Stimulated activated CD8-positive, alpha-beta memory T cell treated with anti-CD3 and anti-CD28 coated beads, Interleukin-12 subunit alpha, Interleukin-12 subunit beta, amount 100 ng/mL, for 24 hours (primary cell): ENCODE results near the gene TSPAN14.
"Not testable (repeated sequence)": the region's sequence is repeated elsewhere in the genome, so short reads cannot be mapped to it uniquely, and the experiment has no call there.

ENCODE experiments used
- DNase-seq: peaks from one replicate; pipeline ENCODE4 v3.0.0-alpha.2; 2020; ENCODE audit errors: extremely low read depth

Gene TSPAN14

DNA sequence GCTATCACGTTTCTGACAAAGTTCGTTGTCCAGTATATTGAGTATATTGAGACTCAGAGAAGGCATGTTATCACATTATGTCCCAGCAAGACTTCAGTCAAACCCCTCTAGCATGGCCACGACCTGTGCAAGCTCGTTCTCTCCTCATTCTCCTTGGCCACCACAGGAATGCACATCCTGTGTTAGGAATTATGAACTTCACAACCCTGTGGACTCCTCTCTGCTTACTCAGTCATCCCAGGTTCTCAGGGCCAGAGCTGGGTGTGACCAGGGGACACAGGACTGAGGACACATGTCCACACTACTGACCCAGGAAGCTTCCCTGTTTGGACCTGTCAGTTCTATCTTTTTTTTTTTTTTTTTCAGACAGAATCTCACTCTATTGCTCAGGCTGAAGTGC, 87.9 kb downstream of the TSPAN14 start:
- DNase-seq, result no peak

- DNase-seq, result no peak
These were observed 88.7 kb downstream of the TSPAN14 start for GRCh38 chr10:80542652-80543318.

DNA sequence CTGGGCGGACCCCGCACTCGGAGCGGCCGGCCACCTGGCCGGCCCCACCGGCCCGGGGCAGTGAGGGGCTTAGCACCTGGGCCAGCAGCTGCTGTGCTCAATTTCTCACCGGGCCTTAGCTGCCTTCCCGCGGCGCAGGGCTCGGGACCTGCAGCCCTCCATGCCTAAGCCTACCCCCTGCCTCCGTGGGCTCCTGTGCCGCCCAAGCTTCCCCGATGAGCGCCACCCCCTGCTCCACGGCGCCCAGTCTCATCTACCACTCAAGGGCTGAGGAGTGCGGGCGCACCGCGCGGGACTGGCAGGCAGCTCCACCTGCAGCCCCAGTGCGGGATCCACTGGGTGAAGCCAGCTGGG, 89.2 kb downstream of the TSPAN14 start:
- DNase-seq, result not testable (repeated sequence)

DNA sequence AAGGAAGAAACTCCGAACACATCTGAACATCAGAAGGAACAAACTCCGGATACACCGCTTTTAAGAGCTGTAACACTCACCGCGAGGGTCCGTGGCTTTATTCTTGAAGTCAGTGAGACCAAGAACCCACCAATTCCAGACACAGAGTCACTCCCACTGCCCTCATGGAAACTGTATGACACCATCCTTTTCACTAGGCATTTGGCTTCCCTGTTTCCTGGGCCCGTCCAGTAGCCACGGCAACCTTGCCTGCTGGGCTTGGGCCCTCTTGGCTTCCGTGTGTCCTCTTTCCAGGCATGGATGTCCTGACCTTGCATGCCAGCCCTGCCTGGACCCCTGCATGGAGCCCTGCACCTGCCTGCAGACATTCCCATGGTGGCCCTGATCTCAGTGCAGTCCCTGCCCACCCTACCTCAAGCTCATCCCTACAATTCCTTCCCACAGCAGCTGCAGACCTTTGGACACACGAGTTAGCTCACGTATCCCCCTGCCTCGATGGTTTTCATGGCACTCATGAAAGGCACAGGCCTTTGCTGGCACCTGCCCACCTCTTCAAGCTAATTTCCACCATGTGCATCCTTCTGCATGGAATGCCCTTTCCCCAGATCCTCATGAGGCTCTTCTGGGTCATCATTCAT, 90.3 kb downstream of the TSPAN14 start:
- no peak for DNase-seq

DNA sequence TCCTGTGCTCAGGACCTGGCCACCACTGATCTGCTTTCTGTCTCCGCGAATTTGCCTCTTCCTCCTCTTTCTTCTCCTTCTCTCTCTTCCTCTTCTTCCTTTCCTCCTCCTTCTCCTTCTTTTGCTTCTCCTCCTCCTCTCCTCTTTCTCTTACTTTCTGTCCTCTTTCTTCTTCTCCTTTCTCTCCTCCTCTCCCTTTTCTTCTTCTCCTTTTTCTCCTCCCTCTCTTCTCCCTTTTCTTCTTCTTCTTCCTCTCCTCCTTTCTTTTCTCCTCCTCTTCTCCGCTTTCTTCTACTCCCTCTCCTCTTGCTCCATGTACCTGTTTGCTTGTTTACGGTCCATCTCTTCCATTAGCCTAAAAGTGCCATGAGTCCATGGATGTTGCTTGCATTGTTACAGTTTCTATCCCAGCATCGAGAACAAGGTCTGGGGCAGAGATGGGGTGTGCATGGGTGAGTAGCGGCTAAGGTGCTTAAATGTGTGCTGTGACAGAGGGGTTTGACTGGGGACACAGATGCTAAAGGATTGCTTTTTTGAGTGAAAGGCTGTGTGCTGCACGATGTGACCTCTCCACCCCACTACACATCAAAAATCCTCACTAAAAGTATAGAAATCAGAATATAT, 91.3 kb downstream of the TSPAN14 start:
- no peak for DNase-seq

GRCh38 chr10:80552151-80552646, 98.1 kb downstream of the TSPAN14 start:
- DNase-seq, result no peak

DNA sequence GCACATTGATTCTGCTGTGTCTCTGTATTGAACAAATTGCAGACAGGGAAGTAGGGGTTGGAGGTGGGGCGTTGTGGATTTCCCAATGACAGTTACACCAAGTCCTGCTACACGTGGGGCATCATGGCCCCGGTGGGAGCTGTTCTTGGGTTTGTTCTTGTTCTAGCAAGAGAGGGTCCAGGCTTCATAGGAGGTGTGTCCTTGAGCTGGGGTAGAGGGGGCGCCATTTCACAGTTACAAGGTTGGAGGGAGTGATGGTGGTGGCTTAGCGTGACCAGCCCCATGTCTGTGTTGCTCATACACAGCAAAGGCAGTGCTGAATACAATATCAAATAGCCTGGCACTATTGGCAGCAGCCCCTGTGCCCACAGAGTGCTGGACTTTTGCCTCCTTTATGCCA, 99.3 kb downstream of the TSPAN14 start:
- no peak for DNase-seq

DNA sequence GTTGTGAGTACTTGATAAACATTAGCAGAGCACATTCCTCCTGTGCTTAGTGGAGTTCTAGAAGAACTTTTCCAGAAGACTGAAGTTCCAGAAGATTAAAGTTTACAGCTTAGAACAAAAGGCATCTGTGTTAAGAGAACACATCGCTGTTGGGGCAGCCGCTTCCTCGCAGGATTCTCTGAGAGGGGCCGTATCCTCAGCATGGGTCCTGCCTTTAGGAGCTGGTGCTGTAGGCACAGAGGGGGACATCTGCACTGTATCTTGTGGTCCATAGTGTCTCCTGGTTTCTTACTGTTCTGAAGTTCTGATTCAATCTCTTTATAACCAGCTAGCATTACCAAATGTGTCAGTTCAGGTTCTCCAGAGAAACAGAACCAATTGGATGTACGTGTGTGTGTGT, 99.9 kb downstream of the TSPAN14 start:
- DNase-seq, result no peak

DNA sequence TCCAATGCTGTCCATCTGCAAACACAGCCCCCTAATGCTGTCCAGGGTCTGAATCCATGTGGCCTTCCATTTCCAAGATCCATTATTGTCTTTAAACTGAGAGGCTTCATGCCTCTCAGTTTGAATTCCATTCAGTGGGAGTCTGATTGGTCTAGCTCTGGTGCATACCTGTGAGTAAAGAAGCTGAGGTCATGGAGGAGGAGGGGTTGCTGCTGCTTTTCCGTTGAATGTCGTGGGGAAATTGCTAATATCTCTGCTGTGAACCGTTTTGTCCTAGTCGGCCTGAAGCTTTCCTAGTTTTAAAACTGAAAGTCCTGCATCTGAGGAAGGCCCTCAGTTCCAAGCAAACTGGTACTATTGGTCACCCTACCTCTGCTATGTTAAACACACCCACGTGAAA, 101.3 kb downstream of the TSPAN14 start:
- DNase-seq, result no peak

- no peak for DNase-seq
These were observed 107.8 kb downstream of the TSPAN14 start for GRCh38 chr10:80561950-80562349.

DNA sequence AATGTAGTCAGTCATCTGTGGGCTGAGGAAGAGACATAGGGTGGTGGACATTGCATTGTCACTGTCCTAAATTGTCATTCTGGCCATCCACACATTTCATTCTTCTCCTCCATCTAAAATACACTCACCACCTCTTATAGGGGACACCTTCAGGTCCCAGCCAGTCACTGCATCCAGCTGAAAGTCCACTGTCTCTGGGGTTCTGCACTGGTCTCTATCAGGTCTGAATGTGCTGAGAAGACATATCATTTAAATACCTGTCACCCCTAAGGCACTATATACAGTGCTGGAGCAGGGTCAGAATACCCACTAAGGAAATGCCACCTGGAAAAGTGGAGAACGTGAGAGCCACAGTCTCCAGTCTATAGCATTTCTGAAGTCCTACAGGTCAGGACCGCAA, 113.2 kb downstream of the TSPAN14 start:
- DNase-seq, result no peak

DNA sequence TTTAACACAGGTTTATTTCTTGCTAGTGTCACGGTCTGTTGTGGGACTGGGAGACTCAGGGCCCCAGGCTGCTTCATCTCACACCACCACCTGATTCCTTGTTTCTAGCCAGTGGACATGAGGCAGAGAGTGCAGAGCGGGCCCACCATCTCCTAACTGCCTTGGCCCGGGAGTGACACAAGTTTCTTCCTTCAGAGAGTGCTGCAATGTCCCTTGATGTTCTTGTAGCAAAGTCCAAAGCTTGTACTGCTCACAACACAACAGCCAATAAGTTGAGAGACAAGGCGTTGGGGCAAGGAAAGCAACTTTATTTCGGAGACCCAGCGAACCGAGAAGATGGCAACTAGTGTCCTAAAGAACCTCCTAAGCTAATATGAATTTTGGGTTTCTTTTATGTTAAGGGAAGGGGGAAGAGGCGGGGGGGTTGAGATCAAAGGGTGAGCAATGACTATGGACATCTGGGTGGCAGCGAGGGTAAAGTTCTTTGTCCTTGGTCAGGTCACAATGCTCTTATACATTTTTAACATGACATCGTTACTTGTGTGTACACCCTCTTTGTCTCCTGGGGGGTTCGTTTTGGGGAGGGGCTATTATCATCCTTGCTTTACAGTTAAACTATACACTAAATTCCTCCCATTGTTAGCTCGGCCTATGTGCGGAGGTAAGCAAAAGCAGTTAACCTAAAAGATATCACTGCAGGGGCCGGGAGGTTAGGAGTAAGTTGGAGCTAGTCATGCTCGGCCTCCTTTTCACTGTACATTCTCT, 115.2 kb downstream of the TSPAN14 start:
- no peak for DNase-seq

DNA sequence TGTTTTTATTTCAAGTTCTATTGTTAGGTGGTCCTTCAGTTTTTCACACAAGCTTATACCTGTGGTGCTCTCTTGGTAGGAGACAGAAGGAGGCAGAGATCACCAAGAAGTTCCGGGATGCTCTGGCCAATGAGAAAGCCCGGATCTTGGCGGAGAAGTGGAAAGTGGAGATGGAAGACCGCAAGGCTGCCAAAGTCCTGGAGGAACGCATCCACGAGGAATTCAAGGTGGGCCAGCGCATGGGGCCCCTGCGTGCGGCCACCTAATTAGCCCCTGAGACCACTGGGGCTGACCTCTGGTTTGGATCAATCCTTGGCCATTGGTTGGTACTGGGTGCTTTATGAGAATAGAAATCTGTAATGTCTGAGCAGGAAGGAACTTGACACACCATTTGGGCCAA, 117.2 kb downstream of the TSPAN14 start:
- no peak for DNase-seq

DNA sequence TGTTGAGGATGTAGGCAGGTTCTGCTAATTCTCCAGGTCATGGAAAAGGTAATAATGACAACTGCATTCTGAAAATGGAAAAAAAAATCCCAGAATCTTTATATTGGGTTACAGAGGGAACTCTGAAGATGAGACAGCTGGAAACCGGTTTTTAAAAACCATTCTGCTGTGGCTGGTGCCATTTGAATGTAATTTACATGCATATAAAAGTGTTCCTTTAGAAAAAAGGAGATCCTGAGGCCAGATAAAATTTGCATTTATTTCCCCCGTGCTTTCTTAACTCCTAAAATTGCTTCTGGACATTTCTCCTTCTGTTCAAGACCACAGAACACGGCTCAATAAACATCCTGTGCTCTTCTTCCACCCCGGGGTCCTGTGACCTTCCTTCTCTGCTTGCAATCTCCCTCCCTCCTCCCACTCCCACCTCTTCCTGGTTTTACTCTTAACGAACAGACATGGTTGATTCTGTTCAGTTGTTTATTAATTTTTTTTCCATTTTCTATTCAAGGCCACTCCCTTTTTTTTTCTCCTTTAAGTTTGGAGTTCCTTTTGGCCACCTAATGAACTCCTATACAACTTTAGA, 125.2 kb downstream of the TSPAN14 start:
- DNase-seq, result no peak

- no peak for DNase-seq
These were observed 125.9 kb downstream of the TSPAN14 start for GRCh38 chr10:80579849-80580637.

GRCh38 chr10:80580638-80581468, 126.7 kb downstream of the TSPAN14 start:
- no peak for DNase-seq

GRCh38 chr10:80581469-80581835, 127.3 kb downstream of the TSPAN14 start:
- no peak for DNase-seq

- no peak for DNase-seq
These were observed 128.3 kb downstream of the TSPAN14 start for GRCh38 chr10:80582286-80582960.
